ENCODE measurements around the gene SLC24A2. TPM values are rescaled to one million over a fixed set of nuclear protein-coding genes. Genes with fewer than 3 reads are reported as not detected.

Gene SLC24A2
- total and polyA plus RNA-seq, 2 donors (not counting 1 experiment from before 2014, with no cell fraction given) = not detected

GRCh38 chr9:19809422-19810269 lies 20.8 kb upstream of the SLC24A2 start:
- H3K4me1 Mint-ChIP-seq = no peaks in the 10 kb centered on the region
- no peak overlapping the region for H3K27ac Mint-ChIP-seq
- Histone ChIP-seq H3K9ac (ENCODE audit: low read length) (no peak overlapping the region), H3K9me3 (ENCODE audit: control extremely low read depth in 1 of 3, control insufficient read depth in 2 of 3, insufficient read depth in 1 of 3, low read length in 2 of 3) (no peaks in the 10 kb centered on the region), H3K4me2 (replicated peaks; ENCODE audit: low read depth, low read length, poor library complexity, severe bottlenecking) (no peak overlapping the region), H3K4me1 (ENCODE audit: control insufficient read depth in 2 of 2, insufficient read depth in 2 of 2, low read length in 2 of 2) (no peaks in the 10 kb centered on the region), H3K27me3 (replicated peaks in 1 of 4; ENCODE audit: control extremely low read depth in 1 of 4, control insufficient read depth in 3 of 4, insufficient read depth in 4 of 4, low read length in 3 of 4) (no peaks in the 10 kb centered on the region), H3K36me3 (replicated peaks in 1 of 2; ENCODE audit: control extremely low read depth in 1 of 2, control insufficient read depth in 1 of 2, extremely low read depth in 1 of 2, insufficient read depth in 2 of 2, low read length in 1 of 2) (no peaks in the 10 kb centered on the region), H3K79me2 (ENCODE audit: control insufficient read depth, insufficient read depth, low read length) (no peaks in the 10 kb centered on the region), H3K27ac (ENCODE audit: low read length in 2 of 2) (no peak overlapping the region), H3K4me3 (ENCODE audit: control extremely low read depth in 1 of 5, extremely low read depth in 1 of 5, insufficient read depth in 1 of 5, low read depth in 2 of 5, low read length in 4 of 5) (no peak overlapping the region), H2AFZ (ENCODE audit: insufficient read depth, low read depth, low read length, poor library complexity, severe bottlenecking) (no peak overlapping the region), H4K20me1 (ENCODE audit: control insufficient read depth, insufficient read depth, low read length, poor library complexity, severe bottlenecking) (no peaks in the 10 kb centered on the region)
- intact Hi-C loops (cut with micrococcal nuclease) = no loop called here
- no peak for DNase-seq
- CTCF ChIA-PET = no interaction called here
- no peak for ATAC-seq (ENCODE audit: low read depth)
- H3K27me3 Mint-ChIP-seq = no peaks in the 10 kb centered on the region
- POLR2A ChIA-PET = no interaction called here
- no peaks in the 10 kb centered on the region for H3K9me3 Mint-ChIP-seq (ENCODE audit: insufficient read depth)
- TF ChIP-seq EZH2 (IDR thresholded peaks at IDR 0.05; ENCODE audit: borderline replicate concordance, insufficient read depth, low read depth, low read length, poor library complexity, severe bottlenecking) (no peak), CTCF (IDR thresholded peaks at IDR 0.05) (no peak)
- 79% methylated on average over 7 of the region's 16 CpGs for WGBS (ENCODE audit: insufficient coverage)
- H3K4me3 Mint-ChIP-seq = no peak overlapping the region

- Histone ChIP-seq H3K9me3 (ENCODE audit: control extremely low read depth in 1 of 3, control insufficient read depth in 2 of 3, insufficient read depth in 1 of 3, low read length in 2 of 3) (no peaks in the 10 kb centered on the region), H4K20me1 (ENCODE audit: control insufficient read depth, insufficient read depth, low read length, poor library complexity, severe bottlenecking) (no peaks in the 10 kb centered on the region), H3K4me1 (ENCODE audit: control insufficient read depth in 2 of 2, insufficient read depth in 2 of 2, low read length in 2 of 2) (no peaks in the 10 kb centered on the region), H3K79me2 (ENCODE audit: control insufficient read depth, insufficient read depth, low read length) (no peaks in the 10 kb centered on the region), H3K4me2 (replicated peaks; ENCODE audit: low read depth, low read length, poor library complexity, severe bottlenecking) (no peak overlapping the region), H2AFZ (ENCODE audit: insufficient read depth, low read depth, low read length, poor library complexity, severe bottlenecking) (no peak overlapping the region), H3K27ac (ENCODE audit: low read length in 2 of 2) (no peak overlapping the region), H3K4me3 (ENCODE audit: control extremely low read depth in 1 of 5, extremely low read depth in 1 of 5, insufficient read depth in 1 of 5, low read depth in 2 of 5, low read length in 4 of 5) (no peak overlapping the region), H3K27me3 (replicated peaks in 1 of 4; ENCODE audit: control extremely low read depth in 1 of 4, control insufficient read depth in 3 of 4, insufficient read depth in 4 of 4, low read length in 3 of 4) (no peaks in the 10 kb centered on the region), H3K36me3 (replicated peaks in 1 of 2; ENCODE audit: control extremely low read depth in 1 of 2, control insufficient read depth in 1 of 2, extremely low read depth in 1 of 2, insufficient read depth in 2 of 2, low read length in 1 of 2) (no peaks in the 10 kb centered on the region), H3K9ac (ENCODE audit: low read length) (no peak overlapping the region)
- TF ChIP-seq EZH2 (IDR thresholded peaks at IDR 0.05; ENCODE audit: borderline replicate concordance, insufficient read depth, low read depth, low read length, poor library complexity, severe bottlenecking) (no peak), CTCF (IDR thresholded peaks at IDR 0.05) (no peak)
- H3K27me3 Mint-ChIP-seq = no peaks in the 10 kb centered on the region
- no peak for ATAC-seq (ENCODE audit: low read depth)
- DNase-seq = no peak
- H3K27ac Mint-ChIP-seq = no peak overlapping the region
- no peaks in the 10 kb centered on the region for H3K9me3 Mint-ChIP-seq (ENCODE audit: insufficient read depth)
- H3K4me3 Mint-ChIP-seq = no peak overlapping the region
- 63% methylated on average over 1 of the region's 4 CpGs for WGBS (ENCODE audit: insufficient coverage)
- no peaks in the 10 kb centered on the region for H3K4me1 Mint-ChIP-seq
- ChIA-PET CTCF (no interaction called here), POLR2A (no interaction called here)
- intact Hi-C loops (cut with micrococcal nuclease) = no loop called here
Measured at GRCh38 chr9:19807182-19807892, 18.5 kb upstream of the SLC24A2 start.

Measured in B cell (primary cell).